ENCODE measurements around the gene RBBP8. TPM values are rescaled to one million over a fixed set of nuclear protein-coding genes. Genes with fewer than 3 reads are reported as not detected.

The RBBP8 gene
- total RNA-seq, 2 donors from 2014 or later: 51.2 to 72.5 TPM

DNA sequence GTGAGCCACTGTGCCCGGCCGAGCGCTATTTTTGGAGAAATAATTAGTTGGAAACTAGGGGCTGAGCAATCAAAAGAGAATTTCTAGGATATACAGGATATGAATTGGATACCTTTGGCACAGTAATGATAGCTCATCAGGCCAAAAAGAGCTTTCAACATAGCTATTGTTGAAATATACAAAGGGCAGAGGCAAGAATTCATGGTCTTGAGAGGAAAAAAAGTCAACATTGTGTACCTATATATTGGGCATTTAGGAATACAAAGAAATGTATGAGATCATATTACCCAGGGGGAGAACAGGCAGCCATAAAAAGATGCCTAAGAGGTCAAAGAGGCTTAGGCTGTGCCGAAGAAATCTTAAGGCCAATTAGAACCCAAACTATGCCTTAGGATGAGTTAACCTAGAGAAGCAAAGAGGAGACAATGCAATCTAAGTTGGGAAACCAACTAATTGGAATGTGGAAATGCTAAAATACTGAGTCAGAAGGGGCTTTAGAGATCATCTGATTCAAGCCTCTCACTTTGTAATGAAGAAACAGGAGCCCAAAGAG lies 99.0 kb downstream of the RBBP8 start:
- Mint-ChIP-seq H3K9me3 (no peaks in the 10 kb centered on the region), H3K36me3 (peaks cover 3 to 15% of the 10 kb centered on the region in 2 donors), H3K27ac (no peak overlapping the region)
- no peak for DNase-seq (ENCODE audit: low spot score in 2 of 2)
- no peak for ATAC-seq

GRCh38 chr18:23033056-23033455 lies 99.9 kb downstream of the RBBP8 start:
- Mint-ChIP-seq H3K36me3 (peaks cover 0 to 6% of the 10 kb centered on the region in 2 donors), H3K9me3 (peaks cover 0 to 2% of the 10 kb centered on the region in 2 donors), H3K27ac (no peak overlapping the region)
- DNase-seq (ENCODE audit: low spot score in 2 of 2) (no peak), ATAC-seq (no peak)

DNA sequence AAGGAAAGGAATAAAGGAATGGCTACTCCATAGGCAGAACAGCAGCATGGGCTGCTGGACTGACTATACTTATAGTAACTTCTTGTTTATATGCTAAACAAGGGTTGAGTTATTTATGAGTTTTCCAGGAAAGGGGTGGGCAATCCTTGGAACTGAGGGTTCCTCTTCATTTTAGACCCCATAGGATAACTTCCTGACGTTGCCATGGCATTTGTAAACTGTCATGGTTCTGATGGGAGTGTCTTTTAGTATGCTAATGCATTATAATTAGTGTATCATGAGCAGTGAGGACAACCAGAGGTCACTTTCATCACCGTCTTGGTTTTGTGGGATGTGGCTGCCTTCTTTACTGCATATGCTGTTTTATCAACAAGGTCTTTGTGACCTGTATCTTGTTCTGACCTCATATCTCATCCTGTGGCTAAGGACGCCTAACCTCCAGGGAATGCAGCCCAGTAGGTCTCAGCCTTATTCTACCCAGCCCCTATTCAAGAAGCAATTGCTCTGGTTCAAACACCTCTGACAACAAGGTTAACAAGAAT lies 103.6 kb downstream of the RBBP8 start:
- H3K9me3 Mint-ChIP-seq: peaks cover 0 to 5% of the 10 kb centered on the region in 2 donors
- ATAC-seq: no peak

DNA sequence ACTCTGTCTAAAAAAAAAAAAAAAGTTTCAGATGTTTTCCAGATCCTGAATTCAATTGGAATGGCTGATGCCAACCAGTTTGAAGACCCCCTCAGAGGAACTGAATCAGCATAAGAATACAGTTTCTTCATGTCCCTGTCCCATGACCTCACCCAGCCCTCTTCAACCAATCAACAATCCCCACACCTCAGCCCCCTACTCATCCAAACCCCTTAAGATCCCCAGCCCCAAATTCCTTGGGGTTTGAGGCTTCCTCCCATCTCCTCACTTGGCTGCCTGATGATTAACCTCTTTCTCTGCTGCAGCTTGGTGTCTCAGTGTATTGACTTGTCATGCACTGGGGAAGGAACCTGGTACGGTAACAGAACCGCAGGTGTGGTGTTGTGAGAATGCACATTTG lies 104.5 kb downstream of the RBBP8 start:
- no peak for ATAC-seq
- H3K9me3 Mint-ChIP-seq: peaks cover 0 to 5% of the 10 kb centered on the region in 2 donors
- DNase-seq (ENCODE audit: low spot score in 2 of 2): no peak
- H3K27ac Mint-ChIP-seq: no peak overlapping the region
- H3K36me3 Mint-ChIP-seq: no peaks in the 10 kb centered on the region

More for the DNA sequence above, 103.6 kb downstream of the RBBP8 start:
- H3K36me3 Mint-ChIP-seq: no peaks in the 10 kb centered on the region
- no peak for DNase-seq (ENCODE audit: low spot score in 2 of 2)
- no peak overlapping the region for H3K27ac Mint-ChIP-seq

DNA sequence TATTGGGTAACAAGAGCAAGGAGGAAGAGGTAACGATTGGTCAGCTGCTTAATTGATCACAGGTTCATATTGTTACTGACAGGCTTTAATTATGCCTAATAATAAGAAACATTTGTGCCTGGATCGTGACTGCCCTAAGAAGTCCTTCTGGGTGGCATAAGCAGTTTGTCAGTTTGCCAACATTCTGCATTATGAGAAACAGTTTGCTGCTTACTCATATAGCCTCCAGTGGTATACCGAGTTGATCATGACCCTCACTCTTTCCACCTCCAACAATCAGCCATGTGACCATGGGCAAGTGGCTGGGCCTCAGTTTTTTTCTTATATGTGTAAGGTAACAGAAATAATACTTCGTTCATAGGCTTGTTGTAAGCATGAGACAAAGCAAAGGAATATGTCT lies 105.6 kb downstream of the RBBP8 start:
- ATAC-seq (no peak), DNase-seq (ENCODE audit: low spot score in 2 of 2) (no peak)
- no peak overlapping the region for H3K27ac Mint-ChIP-seq
- H3K9me3 Mint-ChIP-seq: peaks cover 0 to 9% of the 10 kb centered on the region in 2 donors
- H3K36me3 Mint-ChIP-seq: no peaks in the 10 kb centered on the region

DNA sequence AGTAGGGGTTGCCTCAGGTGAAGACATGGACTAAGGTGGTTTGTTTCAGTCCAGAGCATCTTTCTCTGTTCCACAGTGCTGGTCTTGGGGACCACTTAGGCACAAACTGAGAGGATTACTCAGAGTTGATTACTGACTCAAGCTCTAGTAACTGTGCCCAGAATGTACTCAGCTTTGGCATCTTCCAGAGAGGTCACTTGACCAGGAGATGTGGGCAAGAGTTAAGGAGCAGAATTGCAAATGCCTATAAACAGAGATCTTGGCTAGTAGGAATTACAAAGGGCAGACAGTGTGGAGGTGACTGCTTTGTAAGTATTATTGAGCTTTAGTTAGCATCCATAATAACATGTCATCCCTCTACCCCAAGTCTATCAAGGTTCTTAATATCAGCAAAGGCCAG lies 109.0 kb downstream of the RBBP8 start:
- no peak overlapping the region for H3K27ac Mint-ChIP-seq
- ATAC-seq: no peak
- no peak for DNase-seq (ENCODE audit: low spot score in 2 of 2)
- peaks cover 0 to 12% of the 10 kb centered on the region in 2 donors for H3K9me3 Mint-ChIP-seq
- no peaks in the 10 kb centered on the region for H3K36me3 Mint-ChIP-seq

GRCh38 chr18:23043803-23044376 lies 110.8 kb downstream of the RBBP8 start:
- no peaks in the 10 kb centered on the region for H3K36me3 Mint-ChIP-seq
- no peak for ATAC-seq
- H3K9me3 Mint-ChIP-seq: peaks cover 0 to 7% of the 10 kb centered on the region in 2 donors
- DNase-seq (ENCODE audit: low spot score in 2 of 2): no peak
- H3K27ac Mint-ChIP-seq: no peak overlapping the region

DNA sequence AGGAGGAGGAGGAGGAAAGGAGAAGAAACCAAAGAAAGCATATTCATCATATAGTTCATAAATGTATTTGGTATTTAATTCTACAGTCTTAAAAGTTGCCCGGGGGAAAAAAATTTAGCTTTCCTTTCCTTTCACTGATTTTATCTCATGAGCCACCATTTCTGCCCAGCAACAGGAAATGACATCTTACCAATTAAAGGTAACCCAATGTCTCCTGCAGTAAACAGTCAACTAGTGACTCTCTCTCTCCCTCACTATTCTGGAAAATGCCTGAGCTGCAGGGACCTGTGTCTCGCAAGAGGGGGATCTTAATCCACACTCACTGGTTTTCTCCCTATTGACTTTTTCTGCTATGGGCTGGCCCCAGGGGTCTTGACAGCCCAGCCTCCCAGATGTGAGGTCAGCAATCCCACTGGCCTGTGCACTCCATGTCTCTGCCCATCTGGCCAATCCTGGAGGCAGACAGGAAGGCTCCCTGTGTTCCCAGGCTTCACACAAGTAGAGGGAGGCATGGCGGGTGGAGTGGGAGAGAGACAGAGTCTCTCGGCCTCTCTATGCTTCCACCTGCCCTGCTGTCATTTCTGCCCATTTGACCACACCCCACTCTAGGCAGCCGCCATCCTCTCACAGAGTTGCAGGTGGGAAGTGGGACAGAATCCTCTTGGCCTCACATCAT lies 116.7 kb downstream of the RBBP8 start:
- ATAC-seq: no peak
- no peaks in the 10 kb centered on the region for H3K36me3 Mint-ChIP-seq

GRCh38 chr18:23053776-23054457 lies 120.8 kb downstream of the RBBP8 start:
- no peaks in the 10 kb centered on the region for H3K36me3 Mint-ChIP-seq
- DNase-seq (ENCODE audit: low spot score in 2 of 2) (no peak), ATAC-seq (no peak)
- H3K9me3 Mint-ChIP-seq: no peaks in the 10 kb centered on the region
- H3K27ac Mint-ChIP-seq: no peak overlapping the region

More for the DNA sequence above, 116.7 kb downstream of the RBBP8 start:
- DNase-seq (ENCODE audit: low spot score in 2 of 2): no peak
- H3K9me3 Mint-ChIP-seq: peaks cover 0 to 3% of the 10 kb centered on the region in 2 donors
- H3K27ac Mint-ChIP-seq: peak overlapping the region; percentile 43 to 89

DNA sequence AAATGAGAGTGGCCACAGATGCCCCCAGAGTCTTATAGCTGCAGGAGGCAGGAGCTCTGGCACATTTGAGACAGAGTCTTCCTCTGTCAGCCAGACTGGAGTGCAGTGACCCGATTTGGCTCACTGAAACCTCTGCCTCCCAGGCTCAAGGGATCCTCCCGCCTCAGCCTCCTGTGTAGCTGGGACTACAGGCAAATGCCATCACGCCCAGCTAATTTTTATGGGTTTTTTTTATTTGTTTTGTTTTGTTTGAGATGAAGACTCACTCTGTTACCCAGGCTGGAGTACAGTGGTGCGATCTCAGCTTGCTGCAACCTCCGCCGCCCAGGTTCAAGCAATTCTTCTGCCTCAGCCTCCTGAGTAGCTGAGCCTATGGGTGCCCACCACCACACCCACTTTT lies 121.4 kb downstream of the RBBP8 start:
- H3K9me3 Mint-ChIP-seq: no peaks in the 10 kb centered on the region
- ATAC-seq: no peak

DNA sequence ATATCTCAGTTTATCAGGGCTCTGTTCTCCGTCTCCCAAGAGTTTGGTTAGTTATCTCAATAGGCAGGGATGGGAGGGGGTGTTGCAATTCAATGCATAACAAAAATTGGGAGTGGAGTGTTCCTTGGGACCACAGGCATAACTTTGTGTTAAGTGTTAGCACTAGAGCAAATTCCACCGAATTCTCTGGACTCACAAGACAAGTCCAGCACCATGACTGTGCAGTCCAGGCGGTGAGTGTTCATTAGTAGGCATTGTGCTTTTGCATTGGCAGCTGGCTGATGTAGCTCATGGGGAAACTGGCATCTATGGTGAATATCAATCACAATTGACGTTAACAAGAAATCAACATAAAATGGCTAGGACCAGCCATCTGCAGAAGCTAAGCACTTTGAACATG lies 123.2 kb downstream of the RBBP8 start:
- DNase-seq (ENCODE audit: low spot score in 2 of 2): no peak
- Mint-ChIP-seq H3K27ac (no peak overlapping the region), H3K9me3 (no peaks in the 10 kb centered on the region), H3K36me3 (no peaks in the 10 kb centered on the region)
- ATAC-seq: no peak

More for the DNA sequence above, 121.4 kb downstream of the RBBP8 start:
- Mint-ChIP-seq H3K27ac (no peak overlapping the region), H3K36me3 (no peaks in the 10 kb centered on the region)
- no peak for DNase-seq (ENCODE audit: low spot score in 2 of 2)

DNA sequence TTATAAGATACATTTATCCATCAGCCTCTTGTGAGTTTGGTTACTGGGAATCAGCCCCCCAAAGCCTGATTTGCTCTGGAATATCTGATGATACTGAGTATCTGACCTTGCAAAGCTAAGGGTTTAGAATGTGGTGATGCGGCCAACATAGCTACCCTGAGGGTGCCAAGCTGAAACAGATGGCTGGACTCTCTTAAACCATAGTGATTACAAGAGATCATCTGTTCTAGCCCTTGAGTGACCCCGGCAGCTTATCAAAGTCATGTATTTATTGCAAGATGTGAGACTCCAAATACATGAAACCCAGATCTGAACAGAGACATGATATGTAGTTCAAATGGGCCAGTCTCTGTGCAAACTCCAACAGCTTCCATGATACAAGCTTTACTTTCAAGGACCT lies 124.0 kb downstream of the RBBP8 start:
- no peaks in the 10 kb centered on the region for H3K36me3 Mint-ChIP-seq

DNA sequence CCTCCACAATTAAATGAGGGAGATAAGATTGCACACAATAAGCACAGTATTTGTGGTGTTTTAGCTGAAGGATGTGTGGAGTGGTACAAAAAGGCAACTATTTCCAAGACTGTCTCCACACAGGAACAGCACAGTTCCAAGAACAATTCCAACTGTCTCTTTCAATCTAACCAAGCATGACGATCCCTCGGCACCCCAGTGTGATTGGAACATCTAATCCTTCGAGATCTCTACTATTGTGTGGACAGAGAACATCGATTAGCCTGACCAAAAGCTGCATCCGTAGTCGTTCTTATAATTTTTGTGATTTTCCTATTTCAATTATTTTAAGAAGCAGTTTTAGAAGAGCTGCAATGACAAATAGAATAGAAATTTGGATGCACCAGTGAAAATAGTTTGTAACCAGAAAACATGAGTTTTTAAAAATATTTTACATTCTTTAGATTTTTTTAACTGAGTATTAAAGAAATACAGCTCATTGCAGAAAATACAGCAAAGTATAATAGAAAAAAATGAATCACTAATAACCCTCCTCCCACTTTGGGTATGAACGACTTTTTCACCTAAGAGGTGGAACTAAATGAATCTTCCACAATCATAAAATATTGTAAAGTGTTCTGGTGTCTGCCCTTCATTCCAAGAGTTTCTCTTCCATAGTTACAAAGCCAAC lies 125.8 kb downstream of the RBBP8 start:
- DNase-seq (ENCODE audit: low spot score in 2 of 2) (no peak), ATAC-seq (no peak)
- Mint-ChIP-seq H3K27ac (no peak overlapping the region), H3K36me3 (peaks cover 5 to 6% of the 10 kb centered on the region in 2 donors), H3K9me3 (peaks cover 0 to 8% of the 10 kb centered on the region in 2 donors)

More for the DNA sequence above, 124.0 kb downstream of the RBBP8 start:
- H3K27ac Mint-ChIP-seq: no peak overlapping the region
- no peaks in the 10 kb centered on the region for H3K9me3 Mint-ChIP-seq
- ATAC-seq: no peak
- no peak for DNase-seq (ENCODE audit: low spot score in 2 of 2)

- DNase-seq (ENCODE audit: low spot score in 2 of 2): no peak
- Mint-ChIP-seq H3K9me3 (peaks cover 0 to 8% of the 10 kb centered on the region in 2 donors), H3K27ac (no peak overlapping the region), H3K36me3 (peaks cover 5 to 6% of the 10 kb centered on the region in 2 donors)
- ATAC-seq: no peak
Measured at GRCh38 chr18:23059541-23060465, 126.7 kb downstream of the RBBP8 start.

DNA sequence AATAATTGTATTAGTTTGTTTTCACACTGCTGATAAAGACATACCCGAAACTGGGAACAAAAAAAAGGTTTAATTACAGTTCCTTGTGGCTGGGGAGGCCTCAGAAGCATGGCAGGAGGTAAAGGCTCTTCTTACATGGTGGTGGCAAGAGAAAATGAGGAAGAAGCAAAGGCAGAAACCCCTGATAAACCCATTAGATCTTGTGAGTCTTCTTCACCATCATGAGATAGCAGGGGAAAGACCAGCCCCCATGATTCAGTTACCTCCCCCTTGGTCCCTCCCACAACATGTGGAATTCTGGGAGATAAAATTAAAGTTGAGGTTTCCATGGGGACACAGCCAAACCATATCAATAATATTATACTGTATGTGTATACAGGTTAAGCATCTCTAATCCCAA lies 128.9 kb downstream of the RBBP8 start:
- DNase-seq (ENCODE audit: low spot score in 2 of 2): no peak
- H3K36me3 Mint-ChIP-seq: peaks cover 5 to 6% of the 10 kb centered on the region in 2 donors
- ATAC-seq: no peak
- peaks cover under 1 to 9% of the 10 kb centered on the region in 2 donors for H3K9me3 Mint-ChIP-seq
- no peak overlapping the region for H3K27ac Mint-ChIP-seq

DNA sequence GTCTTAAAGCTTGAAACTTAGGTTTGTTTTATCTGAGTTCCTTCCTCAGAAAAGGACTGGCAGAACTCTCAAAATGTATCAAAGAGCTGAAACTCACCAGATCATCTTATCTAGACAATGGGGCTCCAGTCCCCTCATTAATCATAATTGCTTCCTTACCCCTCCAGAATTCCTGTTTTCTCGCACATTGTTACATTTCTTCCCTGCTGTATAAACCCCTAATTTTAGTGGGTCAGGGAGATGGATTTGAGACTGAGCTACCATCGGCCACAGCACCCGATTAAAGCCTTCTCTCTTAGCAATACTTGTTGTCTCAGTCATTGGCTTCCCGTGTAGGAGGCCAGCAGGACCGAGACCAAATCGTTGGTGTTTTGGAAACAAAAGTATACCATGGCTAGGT lies 130.4 kb downstream of the RBBP8 start:
- ATAC-seq (no peak), DNase-seq (ENCODE audit: low spot score in 2 of 2) (no peak)
- no peak overlapping the region for H3K27ac Mint-ChIP-seq
- peaks cover 5 to 6% of the 10 kb centered on the region in 2 donors for H3K36me3 Mint-ChIP-seq
- peaks cover 4 to 13% of the 10 kb centered on the region in 2 donors for H3K9me3 Mint-ChIP-seq
